H1 (cell line): ENCODE results near the gene TCEA3.

Experiments used
- CTCF ChIP-seq, 3 experiments: IDR thresholded peaks; 1 replicate in 2 of 3; 2 replicates in 1 of 3; pipeline versions ENCODE4 v1.5.1 to v1.6.1; 2011; ENCODE audit warnings: low read length in 3 of 3, mild to moderate bottlenecking in 3 of 3, inconsistent platforms in 2 of 3, low read depth in 1 of 3, moderate library complexity in 1 of 3; ENCODE audit not compliant: insufficient read depth in 1 of 3; ENCODE audit errors: control extremely low read depth in 1 of 3
- JUN ChIP-seq: IDR thresholded peaks from 2 replicates; pipeline ENCODE4 v1.6.1; 2011; ENCODE audit warnings: low read depth, mild to moderate bottlenecking, improper control_type of control experiment, low read length

- TF ChIP-seq CTCF (IDR thresholded peaks at IDR 0.05; ENCODE audit: control extremely low read depth in 1 of 3, insufficient read depth in 1 of 3, low read depth in 1 of 3, low read length in 3 of 3) (no peak), JUN (no peak)
Measured at GRCh38 chr1:23394181-23394580, 30.4 kb downstream of the TCEA3 start.
